HL-60 (cell line): ENCODE data around the gene KYNU.

Experiments
- CTCF ChIP-seq: IDR thresholded peaks from one replicate; pipeline ENCODE4 v1.5.1; 2011; ENCODE audit warnings: low read length, control low read depth, inconsistent platforms; ENCODE audit not compliant: insufficient read depth
- GABPA ChIP-seq: IDR thresholded peaks from 2 replicates; pipeline ENCODE4 v1.6.1; 2012; ENCODE audit warnings: low read depth
- POLR2AphosphoS5 ChIP-seq: IDR thresholded peaks from 2 replicates; pipeline ENCODE4 v1.6.1; 2012; ENCODE audit warnings: low read depth

GRCh38 chr2:143051465-143051864 is 174.0 kb downstream of the KYNU start:
- TF ChIP-seq CTCF (no peak), GABPA (no peak), POLR2AphosphoS5 (no peak)
